GM19455 (cell line): ENCODE measurements around the gene CCR7.

Source experiments
- ATAC-seq: cut with Tn5 transposase; IDR thresholded peaks from one replicate; pipeline ENCODE4 v1.9.1; 2021; ENCODE audit not compliant: unreplicated experiment

Gene CCR7, protein sequence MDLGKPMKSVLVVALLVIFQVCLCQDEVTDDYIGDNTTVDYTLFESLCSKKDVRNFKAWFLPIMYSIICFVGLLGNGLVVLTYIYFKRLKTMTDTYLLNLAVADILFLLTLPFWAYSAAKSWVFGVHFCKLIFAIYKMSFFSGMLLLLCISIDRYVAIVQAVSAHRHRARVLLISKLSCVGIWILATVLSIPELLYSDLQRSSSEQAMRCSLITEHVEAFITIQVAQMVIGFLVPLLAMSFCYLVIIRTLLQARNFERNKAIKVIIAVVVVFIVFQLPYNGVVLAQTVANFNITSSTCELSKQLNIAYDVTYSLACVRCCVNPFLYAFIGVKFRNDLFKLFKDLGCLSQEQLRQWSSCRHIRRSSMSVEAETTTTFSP

DNA sequence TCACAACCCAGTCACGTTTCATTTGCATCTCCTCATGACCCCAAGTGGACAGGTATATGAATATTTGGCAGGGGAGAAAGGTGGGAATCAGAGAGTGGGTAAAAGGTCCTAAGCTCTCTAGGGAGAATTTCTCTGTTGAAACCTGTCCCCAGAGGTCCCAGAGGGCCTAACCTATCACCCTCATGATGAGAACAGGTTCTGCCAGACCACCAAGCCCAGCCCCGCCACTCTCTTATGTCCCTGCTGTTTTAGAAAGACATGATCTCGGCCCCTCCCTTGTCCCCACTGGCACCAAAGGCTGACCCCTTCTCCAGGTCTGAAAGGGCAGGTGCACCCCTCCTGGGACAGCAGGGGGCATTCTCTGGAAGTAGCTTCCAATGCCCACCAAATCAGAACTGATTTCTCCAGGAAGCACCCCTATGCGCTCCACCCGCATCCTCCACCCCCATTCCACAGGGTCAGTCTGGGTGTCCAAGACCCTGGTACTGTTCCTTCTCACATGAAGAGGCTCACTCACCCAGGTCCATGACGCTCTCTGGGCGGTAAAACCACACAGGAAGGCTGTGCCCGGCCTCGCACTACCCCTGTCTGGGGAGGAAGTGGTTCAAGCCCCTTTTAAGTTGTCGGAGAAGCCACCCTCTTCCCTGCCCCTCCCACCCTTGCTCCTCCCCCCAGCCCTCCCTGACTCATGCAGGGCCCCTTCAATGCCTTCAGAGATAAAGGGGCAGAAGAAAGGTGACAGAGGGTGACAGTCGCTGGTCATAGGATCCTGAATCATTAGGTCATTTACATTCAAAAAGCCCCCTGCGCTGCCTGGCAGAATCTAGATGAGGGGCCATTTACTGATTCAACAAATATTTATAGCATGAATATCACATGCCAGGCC is at the start of gene CCR7:
TSS of gene CCR7 (minus strand) at position 590 of the 886 bp plus-strand sequence. CDS start at position 527, 63 bp downstream.
- no peak for ATAC-seq

DNA sequence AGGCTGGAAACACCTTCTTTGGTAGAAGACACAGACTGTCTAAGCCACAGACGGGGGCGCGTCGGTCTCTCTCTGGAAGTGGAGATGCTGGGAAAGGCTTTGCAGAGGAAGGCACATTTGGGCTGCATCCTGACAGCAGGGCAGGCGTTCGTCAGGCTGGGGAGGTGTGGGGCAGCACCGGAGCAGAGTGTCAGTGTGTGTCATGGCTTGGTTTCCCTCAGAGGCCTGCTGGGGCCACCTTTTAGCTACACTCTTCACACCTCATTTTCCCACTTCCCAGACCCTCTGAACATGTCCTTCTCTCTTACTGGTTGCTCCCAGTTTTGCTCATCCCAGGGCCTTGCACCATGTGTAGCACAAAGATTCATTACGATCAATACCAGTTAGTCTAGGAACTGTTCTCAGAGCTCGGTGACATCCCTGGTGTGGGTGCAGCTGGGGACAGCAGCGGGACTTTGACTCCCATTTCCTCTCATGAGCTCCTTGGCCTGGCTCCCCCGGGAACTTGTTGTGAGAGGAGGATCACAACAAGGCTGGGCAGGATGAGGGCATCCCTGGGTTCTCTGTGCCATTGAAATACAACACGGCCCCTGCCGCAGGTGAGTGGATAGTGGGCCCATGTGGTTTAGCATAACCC is 49.3 kb upstream of the CCR7 start:
- ATAC-seq: no peak

- ATAC-seq: no peak
Observed at GRCh38 chr17:40613467-40614154, 48.3 kb upstream of the CCR7 start.

- ATAC-seq: no peak
Observed at GRCh38 chr17:40612599-40613244, 47.5 kb upstream of the CCR7 start.

GRCh38 chr17:40611840-40612474 is 46.7 kb upstream of the CCR7 start:
- ATAC-seq: no peak

DNA sequence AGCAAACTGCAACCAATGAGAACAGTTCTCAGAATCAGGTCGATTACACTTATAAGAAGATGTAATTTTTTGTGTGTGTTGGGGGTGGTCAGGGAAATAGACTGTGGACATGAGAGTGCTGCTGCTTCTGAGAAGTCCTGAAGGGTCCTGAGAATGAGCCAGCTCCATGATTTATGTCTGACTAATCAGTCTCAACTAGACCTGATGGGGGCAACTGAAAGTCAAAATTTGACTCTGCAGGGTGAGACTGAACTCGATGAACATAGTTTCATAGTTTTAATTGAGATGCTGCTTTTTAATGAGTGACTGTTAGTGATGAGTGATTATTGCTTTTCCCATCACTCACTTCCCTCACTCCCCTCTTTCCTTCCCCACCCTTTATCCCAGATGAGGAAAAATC is 45.1 kb upstream of the CCR7 start:
- ATAC-seq: no peak

DNA sequence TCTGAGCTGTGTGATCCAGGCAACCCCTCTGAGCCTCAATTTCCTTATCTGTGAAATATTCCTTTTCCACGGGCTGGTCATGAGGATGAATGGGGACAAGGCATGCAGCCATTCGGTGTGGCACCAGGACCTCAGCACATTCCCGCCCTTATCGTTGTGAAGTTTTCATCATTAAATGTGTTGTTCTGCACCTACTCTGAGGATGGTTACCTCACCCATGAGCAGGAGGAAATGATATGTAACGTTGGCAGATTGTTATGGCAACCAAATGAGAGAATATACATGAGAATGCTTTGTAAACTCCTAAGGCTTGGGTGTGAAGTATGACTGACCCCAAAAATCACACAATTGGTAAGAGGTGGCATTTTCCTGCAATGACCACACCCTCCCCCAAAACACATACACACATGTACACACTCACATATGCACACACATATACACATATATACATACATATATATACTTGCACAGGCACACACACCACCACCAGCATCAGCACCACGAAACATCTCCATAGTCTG is 42.8 kb upstream of the CCR7 start:
- ATAC-seq: no peak

- no peak for ATAC-seq
Observed at GRCh38 chr17:40607641-40608040, 42.4 kb upstream of the CCR7 start.

GRCh38 chr17:40606548-40607353 is 41.5 kb upstream of the CCR7 start:
- no peak for ATAC-seq

DNA sequence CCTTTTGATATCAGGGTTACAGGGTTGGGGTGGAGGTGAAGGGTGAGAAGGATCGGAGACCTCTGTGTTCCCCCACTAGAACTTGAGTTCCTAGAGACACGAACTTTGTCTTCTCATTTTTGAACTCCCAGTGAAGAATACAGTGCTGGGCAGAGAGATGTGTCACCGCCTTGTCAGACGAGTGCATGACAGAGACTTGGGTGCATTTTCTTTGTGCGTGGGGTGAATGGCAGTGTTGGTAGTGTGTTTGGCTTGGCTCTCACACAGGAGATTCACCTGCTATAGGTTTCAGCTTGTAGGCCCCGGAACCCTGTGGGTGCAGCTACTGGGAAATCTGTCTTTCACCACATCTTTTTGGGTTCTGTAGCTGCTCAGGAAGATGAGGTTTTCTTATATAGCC is 40.0 kb upstream of the CCR7 start:
- no peak for ATAC-seq

DNA sequence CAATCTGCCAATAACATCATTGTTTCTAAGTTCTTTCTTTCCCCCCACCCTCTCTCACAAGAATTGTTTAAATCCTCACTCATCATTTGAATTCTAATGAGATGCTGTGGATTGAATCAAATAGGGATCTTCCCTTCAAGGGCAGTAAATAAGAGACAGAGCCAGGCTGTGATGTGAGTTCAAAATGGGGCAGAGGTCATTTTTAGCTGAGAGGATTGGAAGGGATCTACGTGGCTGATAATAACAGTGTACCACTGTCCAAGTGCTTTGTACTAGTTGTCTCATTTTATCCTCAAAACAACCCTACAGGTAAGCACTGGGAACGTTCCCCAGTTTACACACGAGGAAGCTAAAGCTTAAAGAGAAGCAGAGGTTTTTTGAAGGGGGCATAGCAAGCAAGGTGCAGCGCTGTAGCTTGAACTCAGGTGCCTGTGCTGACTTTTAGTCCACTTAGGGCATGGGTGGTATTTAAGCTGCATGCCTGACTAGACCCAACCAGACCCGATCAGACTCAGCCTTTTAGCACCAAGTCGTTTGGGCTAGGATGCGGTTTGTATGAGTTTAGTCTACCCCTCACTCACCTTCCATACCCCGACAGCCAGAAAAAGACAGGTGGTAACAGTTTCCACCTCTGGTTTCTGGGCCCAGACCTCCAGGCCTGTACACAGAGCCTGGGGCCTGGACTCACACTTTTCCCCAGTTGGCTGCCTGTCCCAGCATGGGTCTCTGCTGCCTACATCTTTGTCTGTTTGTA is 39.2 kb upstream of the CCR7 start:
- ATAC-seq: no peak

DNA sequence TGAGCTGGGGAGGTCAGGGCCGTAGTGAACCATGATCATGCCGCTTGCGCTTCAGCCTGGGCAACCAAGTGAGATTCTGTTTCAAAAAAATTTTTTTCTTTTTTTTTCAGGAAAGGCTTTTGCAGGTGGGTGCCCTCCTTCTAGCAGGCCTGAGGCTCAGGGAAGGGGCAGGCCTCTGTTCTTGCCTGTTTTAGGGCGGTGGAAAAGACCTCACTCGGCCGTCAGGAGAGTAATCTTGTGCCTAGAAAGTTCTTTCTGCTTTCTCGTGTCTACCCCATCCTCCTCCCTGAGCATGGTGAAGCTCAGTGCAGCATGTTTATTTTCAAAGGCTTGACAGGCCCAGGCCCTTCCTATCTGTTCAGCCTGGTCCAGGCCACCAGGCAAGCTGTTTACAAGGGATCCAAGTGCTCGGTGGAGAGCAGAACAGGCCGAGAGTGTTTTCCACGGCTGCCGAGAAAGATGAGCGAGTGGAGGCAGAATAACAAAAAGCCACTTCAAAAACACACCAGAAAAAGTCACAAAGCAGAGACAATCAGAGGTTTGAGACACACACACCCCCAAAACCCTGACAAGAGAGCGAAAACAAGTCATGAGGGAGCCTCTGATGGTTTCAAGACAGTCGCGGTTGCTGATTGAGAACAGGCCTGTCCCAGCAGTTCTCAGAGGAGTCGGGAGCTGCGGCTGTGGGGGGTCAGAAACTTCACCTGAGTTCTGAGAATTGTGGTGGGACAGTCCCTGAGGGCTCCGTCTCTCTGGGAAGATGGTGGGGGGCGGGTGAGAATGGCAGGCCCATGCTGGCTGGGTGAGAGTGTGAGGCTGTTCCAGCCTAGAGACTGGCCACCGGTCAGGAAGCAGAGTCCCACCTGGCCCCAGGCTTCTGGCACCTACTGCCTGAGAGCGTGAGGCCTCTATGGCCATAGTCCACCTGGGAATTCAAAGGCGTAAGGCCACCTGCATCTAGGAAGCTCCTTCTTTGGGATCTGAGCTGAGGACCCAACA is 37.5 kb upstream of the CCR7 start:
- no peak for ATAC-seq

- ATAC-seq: no peak
Observed at GRCh38 chr17:40600486-40601046, 35.3 kb upstream of the CCR7 start.

- ATAC-seq: no peak
Observed at GRCh38 chr17:40599468-40599763, 34.1 kb upstream of the CCR7 start.

DNA sequence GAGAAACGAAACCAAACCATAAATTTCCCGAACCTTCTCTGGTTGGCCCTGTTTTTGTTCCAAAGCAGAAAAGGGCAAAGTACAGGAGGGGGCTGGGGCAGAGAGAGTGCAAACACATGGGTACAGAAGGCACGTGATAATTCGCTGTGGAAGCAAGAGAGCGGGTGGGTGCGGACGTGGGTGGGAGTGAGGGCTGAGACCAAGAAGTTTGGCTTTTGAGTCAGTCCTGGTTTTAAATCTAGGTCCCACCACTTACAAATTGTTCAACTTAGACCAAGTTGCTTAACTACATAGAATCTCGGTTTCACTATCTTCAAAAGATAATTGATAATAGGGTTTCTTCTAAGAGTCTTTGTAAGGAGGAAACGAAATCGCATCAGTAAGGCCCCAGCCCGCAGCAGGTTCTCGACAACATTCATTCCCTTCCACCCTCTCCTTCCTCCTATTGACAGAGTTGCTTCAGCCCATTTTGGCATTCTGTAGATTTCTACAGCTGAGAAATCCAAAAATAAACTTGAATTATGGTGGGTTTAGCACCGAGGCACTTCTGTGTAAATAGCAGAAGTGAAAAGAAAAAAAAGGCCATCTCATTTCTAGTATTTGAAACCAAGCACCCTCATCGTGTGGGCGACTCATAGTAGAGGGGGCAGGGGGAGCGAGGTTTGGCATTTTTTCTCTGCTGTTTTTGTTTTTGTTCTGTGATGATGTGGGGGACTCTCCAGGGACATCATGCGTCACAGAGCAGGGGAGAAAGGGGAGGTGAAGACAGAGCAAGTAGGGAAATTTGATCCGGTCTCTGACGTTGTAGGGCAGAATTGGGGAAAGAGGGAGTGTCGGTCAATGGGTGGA is 33.6 kb upstream of the CCR7 start:
- peak; percentile 61 for ATAC-seq

GRCh38 chr17:40598301-40598618 is 33.0 kb upstream of the CCR7 start:
- ATAC-seq: no peak
